ENCODE results near the gene RYR2. TPM values are rescaled to one million over a fixed set of nuclear protein-coding genes. Genes with fewer than 3 reads are reported as not detected.

RYR2 gene
- total and polyA plus RNA-seq, 9 of the 15 experiments (the other 6 are each of a cell fraction or from before 2014, with no cell fraction given), result 0.03 to 0.42 (median 0.14) TPM

GRCh38 chr1:237640966-237641365 is 599.0 kb downstream of the RYR2 start:
- no peak overlapping the region for H3K4me2 ChIP-seq (ENCODE audit: insufficient read depth, low read length)
- no peaks in the 10 kb centered on the region; the same call in 1 of the 2 replicates for H3K9me3 ChIP-seq (replicated peaks; ENCODE audit: control insufficient read depth, insufficient read depth, low read depth, low read length)
- FAIRE-seq, result no peak
- H3K27ac ChIP-seq (ENCODE audit: extremely low read depth, low read depth, low read length), result no peak overlapping the region
- no peaks in the 10 kb centered on the region for H3K27me3 ChIP-seq (ENCODE audit: control insufficient read depth in 2 of 2, insufficient read depth in 2 of 2, low read length in 2 of 2)
- H2AFZ ChIP-seq (ENCODE audit: low read depth, low read length), result no peak overlapping the region
- H4K20me1 ChIP-seq (replicated peaks; ENCODE audit: control insufficient read depth, insufficient read depth, low read length), result no peaks in the 10 kb centered on the region
- no peak for DNase-seq (ENCODE audit: extremely low read depth in 1 of 4, low spot score in 3 of 4)
- ChIA-PET POLR2A (no interaction called here), CTCF (ENCODE audit: low intra/inter-chr PET ratio) (no interaction called here)
- intact Hi-C loops (cut with micrococcal nuclease), result no loop called here
- no peaks in the 10 kb centered on the region for H3K4me1 ChIP-seq (replicated peaks in 1 of 2; ENCODE audit: control insufficient read depth in 2 of 2, insufficient read depth in 2 of 2, low read length in 2 of 2)
- H3K36me3 ChIP-seq (ENCODE audit: control insufficient read depth, insufficient read depth, low read length), result no peaks in the 10 kb centered on the region
- no peaks in the 10 kb centered on the region for H3K79me2 ChIP-seq (ENCODE audit: control insufficient read depth, insufficient read depth, low read length)
- 0% methylated on average over 2 of the region's 2 CpGs for WGBS (ENCODE audit: insufficient coverage, low coverage, missing lambda C conversion rate)
- in situ Hi-C loops (cut with MboI), result no loop called here
- H3K9me1 ChIP-seq (ENCODE audit: control insufficient read depth, insufficient read depth, low read length), result no peaks in the 10 kb centered on the region
- no TSS peak for BruUV-seq (replicated peaks)
- H3K4me3 ChIP-seq, result no peak overlapping the region
- TF ChIP-seq DLX4 (CRISPR knock-in tag; IDR thresholded peaks at IDR 0.05), result no peak
- no peak for TF ChIP-seq ZNF449 (CRISPR knock-in tag; IDR thresholded peaks at IDR 0.05)
- no peak for TF ChIP-seq MCM3 (IDR thresholded peaks at IDR 0.05)
- TF ChIP-seq OTX1 (CRISPR knock-in tag; IDR thresholded peaks at IDR 0.05), result no peak
- no peak for TF ChIP-seq PHF8 (IDR thresholded peaks at IDR 0.05; ENCODE audit: borderline replicate concordance, low read length)
- no peak for TF ChIP-seq SMAD4 (CRISPR knock-in tag; conservative IDR thresholded peaks at IDR 0.05)
- no peak for TF ChIP-seq ZNF407 (IDR thresholded peaks at IDR 0.05; ENCODE audit: low read depth)
- TF ChIP-seq E4F1 (CRISPR knock-in tag; IDR thresholded peaks at IDR 0.05; ENCODE audit: borderline replicate concordance), result no peak
- no peak for TF ChIP-seq MED1 (CRISPR knock-in tag; IDR thresholded peaks at IDR 0.05; ENCODE audit: borderline replicate concordance)
- TF ChIP-seq FUS (optimal IDR thresholded peaks at IDR 0.05; ENCODE audit: low read depth, low read length), result no peak
- no peak for ATAC-seq
- no peak overlapping the region for H3K9ac ChIP-seq (ENCODE audit: insufficient read depth in 1 of 2, low read depth in 2 of 2, low read length in 2 of 2)
